D341Med (cell line): ENCODE results near the gene SASS6.
"Not testable (repeated sequence)": the region's sequence is repeated elsewhere in the genome, so short reads cannot be mapped to it uniquely, and the experiment has no call there.

Source experiments
- DNase-seq: peaks from one replicate; pipeline ENCODE4 v3.0.0; 2012; ENCODE audit warnings: low spot score

SASS6 gene

DNA sequence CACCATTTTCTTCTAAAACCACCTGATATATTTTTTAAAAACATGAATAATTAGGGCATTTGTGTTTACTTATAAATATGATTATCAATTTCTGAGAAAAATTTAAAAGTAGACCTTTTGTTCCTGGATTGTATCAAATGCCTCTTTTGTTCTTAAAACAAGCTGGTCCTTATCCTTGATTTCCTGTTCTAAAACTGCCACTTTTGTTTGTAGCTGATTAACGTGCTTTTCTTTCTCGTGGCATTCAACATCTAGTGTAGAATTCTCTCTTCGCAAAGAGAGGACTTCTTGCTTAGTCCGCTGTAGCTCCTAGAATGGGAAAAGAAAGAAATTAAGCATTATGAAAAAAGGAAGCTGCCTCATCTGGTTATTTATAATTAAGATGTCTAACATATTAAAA is 25.0 kb downstream of the SASS6 start:
- no peak for DNase-seq

DNA sequence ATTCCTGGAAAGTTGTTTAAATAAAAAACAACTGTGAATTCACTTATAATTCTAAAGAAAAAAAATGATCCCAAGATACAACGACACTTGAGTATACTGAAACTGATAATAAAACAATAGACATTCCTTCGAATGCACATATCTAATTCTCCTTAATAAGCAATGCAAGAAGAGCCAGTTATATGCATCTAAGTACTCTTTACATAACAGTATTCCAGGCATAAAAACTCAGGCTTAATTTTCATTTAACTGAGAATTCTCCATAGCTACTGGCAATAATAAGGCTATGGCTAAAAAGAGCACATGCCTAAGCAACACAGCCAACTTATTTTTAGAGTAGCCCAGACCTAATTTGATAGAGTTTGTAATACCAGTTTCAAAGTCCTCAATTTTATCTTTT is 31.2 kb downstream of the SASS6 start:
- no peak for DNase-seq

- DNase-seq = no peak
Measured at GRCh38 chr1:100100202-100100601, 32.5 kb downstream of the SASS6 start.

GRCh38 chr1:100090471-100090870 is 42.3 kb downstream of the SASS6 start:
- DNase-seq = no peak

DNA sequence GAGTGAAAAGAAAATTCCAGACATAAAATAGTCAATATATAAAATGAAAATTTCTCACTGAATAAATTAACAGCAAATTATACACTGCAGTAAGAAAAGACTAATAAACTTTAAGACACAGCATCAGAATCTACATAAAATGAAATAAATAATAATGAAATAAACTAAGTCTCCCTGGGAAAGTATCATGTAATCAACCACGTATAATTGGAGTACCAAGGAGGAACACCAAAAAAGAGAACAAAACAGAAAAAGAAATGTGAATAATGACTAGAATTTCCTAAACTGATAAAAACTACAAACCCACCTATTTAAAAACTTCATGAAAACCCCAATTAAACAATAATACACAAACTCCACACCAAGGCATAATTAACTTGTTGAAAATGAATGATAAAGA is 43.6 kb downstream of the SASS6 start:
- DNase-seq = no peak

DNA sequence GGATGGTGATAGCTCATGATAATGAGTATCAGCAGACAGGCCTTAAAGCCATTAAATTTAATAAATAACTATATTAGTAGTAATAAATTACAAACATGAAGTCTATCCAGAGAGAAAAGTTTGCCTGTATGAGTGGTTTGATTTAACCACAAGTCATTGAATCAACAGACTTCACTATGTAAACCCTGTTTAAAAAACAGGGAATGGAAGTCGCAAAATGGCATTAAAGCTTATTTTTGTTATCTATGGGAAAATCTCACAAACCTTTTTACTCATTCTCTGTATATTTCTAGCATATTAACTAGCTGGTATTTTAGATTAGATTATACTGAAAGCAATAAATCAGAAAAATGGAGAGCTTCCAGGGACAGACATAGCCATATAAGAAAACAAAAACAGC is 45.3 kb downstream of the SASS6 start:
- DNase-seq = no peak

GRCh38 chr1:100080331-100080730 is 52.4 kb downstream of the SASS6 start:
- no peak for DNase-seq

GRCh38 chr1:100077531-100077930 is 55.2 kb downstream of the SASS6 start:
- no peak for DNase-seq

GRCh38 chr1:100076744-100077143 is 56.0 kb downstream of the SASS6 start:
- no peak for DNase-seq

DNA sequence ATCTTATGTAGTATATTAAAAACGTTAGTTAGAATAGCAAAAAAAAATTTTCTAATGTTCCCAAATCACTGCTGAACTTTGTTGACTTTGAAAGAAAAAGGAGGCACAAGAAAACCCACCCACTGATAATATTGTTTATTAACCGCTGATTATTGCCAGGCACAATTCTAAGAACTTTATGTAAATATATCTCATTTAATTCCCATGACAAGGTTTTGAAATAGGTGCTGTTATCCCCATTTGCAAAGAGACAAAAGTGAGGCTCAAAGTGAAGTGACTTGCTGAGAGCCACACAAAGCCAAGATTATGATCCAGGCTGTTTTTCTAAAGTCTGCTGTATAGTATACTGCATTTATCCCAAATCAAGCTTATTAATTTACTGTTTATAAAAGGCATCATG is 56.4 kb downstream of the SASS6 start:
- no peak for DNase-seq

GRCh38 chr1:100075773-100076172 is 57.0 kb downstream of the SASS6 start:
- DNase-seq = no peak

- DNase-seq = no peak
Measured at GRCh38 chr1:100074604-100075395, 57.9 kb downstream of the SASS6 start.

GRCh38 chr1:100073531-100073930 is 59.2 kb downstream of the SASS6 start:
- DNase-seq = no peak

DNA sequence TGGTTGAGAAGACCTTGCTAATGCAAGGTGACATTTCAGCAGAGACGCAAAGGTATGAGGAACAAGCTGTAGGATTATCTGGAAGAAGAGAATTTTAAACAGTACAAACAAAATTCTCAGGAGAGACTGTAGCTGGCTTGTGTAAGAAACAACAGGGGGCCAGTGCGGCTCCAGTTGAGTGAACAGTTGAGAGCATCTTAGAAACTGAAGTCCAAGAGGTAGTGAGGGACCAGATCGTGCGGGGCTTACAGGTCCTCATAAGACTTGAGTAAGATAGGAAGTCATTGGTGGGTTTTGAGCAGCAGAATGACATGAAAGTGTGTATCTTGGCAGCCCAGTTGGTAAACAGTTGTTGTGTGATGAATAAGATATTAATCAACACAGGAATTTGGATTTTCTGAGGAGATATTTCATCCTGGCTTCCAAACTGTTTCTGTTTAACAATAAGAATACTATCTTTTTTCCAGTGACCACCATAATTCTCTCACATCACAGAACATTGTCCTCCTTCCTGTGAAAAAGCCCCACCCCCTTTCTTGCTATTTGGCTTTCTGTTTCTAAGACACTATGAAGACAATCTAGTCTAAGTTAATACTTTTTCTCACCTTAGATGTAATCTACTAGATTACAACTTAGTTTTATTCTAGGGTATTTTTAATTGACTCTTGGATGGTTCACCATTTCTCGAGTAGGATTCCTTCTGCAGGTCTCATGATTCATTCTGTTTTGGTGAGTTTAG is 62.4 kb downstream of the SASS6 start:
- DNase-seq = no peak

GRCh38 chr1:100065969-100066227 is 66.8 kb downstream of the SASS6 start:
- no peak for DNase-seq

DNA sequence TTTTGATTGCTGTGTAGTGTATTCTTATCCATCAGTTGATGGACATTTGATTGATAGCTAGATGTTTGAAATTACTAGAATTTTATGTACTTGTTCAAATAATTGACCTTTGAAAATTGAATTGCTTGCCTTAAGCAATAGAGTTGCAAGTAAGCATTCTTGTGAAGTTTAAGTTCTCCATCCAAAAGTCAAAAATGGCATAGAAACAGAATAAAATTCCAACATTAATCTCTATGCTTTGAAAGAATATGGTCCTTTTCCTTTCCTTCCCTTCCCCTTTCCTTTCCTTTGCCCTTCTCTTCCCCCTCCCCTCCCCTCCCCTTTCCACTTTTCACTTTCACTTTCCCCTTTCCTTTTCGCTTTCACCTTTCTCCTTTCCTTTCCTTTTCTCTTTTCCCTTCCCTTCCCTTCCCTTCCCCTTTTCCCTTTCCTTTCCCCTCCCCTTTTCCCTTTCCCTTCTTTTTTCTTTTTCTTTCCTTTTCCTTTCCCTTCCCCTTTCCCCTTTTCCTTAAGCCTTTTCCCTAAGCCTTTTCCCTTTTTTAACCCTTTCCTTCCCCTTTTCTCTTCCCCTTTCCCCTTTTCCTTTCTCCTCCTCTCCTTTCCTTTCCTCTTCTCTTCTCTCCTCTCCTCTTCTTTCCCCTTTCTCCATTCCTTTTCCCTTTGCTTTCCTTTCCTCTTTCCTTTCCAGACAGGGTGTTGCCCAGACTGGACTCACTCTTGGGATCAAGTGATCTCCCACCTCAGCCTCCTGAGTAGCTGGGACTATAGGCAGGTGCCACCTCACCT is 67.4 kb downstream of the SASS6 start:
- no peak for DNase-seq

DNA sequence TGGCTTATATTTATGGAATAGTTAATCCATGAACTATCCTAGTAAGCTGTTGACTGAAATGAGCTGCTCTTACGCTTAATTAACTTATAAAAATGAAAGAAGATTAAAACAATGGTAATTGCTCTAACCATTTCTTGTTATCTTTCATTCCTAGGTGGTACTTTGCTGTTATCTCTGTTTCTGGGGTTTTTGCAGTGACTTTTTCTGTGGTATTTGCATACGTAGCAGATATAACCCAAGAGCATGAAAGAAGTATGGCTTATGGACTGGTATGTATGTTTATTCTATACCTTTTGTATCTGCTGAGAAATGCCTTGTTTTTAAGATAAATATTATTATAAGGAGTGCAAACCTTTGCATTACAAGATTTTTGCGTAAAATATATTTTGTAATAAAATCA is 71.0 kb downstream of the SASS6 start:
- DNase-seq = no peak

DNA sequence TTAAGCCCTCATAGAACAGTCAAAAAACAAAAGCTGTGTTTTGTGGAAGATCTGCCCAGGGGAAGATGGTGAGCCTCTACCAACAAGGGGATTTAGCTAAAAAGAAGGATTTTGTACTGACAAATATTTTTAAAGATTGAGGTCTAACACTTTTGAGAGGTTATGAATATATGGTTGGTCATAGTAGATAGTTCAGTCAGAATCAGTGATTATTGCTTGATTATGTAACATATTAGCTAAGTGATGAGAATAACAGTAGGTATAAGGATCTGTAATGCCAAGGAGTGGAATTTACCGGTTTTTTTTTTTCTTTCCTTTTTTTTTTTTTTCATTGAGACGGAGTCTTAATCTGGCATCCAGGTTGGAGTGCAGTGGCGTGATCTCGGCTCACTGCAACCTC is 79.0 kb downstream of the SASS6 start:
- DNase-seq = no peak

DNA sequence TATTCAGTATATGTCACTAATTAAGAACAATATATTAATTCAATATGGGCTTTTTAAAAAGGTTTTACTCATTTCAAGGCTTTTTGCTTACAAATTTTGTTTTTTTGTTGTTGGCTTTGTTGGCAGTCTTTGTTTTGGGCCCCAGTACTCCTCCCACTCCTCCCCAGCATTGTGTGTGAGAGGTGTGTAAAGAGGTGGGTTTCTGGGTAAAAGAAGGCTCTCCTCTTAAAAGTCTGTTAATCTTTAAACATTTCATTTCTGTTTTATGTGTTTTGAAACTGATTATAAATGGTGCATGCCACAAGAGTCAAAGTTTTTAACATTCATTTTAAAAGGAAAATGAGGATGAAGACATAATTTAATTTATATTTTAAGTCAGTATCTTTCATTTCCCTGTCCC is 79.6 kb downstream of the SASS6 start:
- DNase-seq = no peak

GRCh38 chr1:100051893-100052292 is 80.8 kb downstream of the SASS6 start:
- DNase-seq = no peak

DNA sequence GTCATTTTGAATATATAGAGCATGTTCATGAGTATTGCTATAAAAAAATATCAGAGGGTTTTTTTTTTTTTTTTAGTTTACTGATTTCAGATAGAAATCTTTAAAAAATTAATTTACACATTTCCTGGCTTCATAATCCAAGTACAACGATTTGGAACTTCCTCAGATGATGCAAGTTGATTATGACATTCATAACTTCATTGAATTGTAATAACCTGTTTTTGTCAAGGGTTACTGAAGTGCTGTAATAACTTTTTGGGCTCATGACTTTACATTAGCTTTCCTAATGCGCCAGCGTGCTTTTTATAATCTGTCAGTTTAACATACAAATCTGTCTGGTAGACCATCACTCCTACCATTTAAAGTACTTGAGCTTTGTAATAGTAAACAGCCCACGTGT is 81.3 kb downstream of the SASS6 start:
- DNase-seq = no peak

DNA sequence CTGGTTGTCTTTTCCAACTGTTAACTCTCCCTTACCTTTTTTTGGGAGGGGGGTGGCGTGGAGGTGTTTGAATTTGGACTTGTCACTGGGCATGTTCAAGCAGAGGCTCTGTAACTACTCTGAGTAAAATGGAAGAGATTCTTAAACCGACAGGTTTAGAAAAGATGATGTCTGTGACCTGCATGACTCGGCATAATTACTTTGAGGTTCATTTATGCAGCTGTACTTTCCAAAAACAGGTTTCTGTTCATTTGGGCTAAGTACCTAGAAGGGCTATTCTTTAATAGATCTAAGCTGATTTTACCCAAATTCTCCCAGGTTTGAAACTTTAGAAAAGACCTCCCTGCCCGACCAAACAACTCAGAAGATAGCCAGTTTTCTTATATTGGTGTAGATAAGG is 82.6 kb downstream of the SASS6 start:
- DNase-seq = no peak

GRCh38 chr1:100047235-100047708 is 85.5 kb downstream of the SASS6 start:
- DNase-seq = not testable (repeated sequence)
